ENCODE measurements around the gene TMEM169. TPM values are rescaled to one million over a fixed set of nuclear protein-coding genes. Genes with fewer than 3 reads are reported as not detected.

TMEM169 gene
- total and polyA plus RNA-seq, 9 of the 15 experiments (the other 6 are each of a cell fraction or from before 2014, with no cell fraction given), result 0.01 to 0.09 (median 0.04) TPM; not detected in 5

- TF ChIP-seq THRA (IDR thresholded peaks at IDR 0.05) (no peak), HIVEP1 (CRISPR knock-in tag; IDR thresholded peaks at IDR 0.05) (no peak), POLR2H (tag; IDR thresholded peaks at IDR 0.05; ENCODE audit: low read depth) (no peak), HMBOX1 (IDR thresholded peaks at IDR 0.05) (no peak), ZFP30 (CRISPR knock-in tag; IDR thresholded peaks at IDR 0.05; ENCODE audit: borderline replicate concordance) (no peak), ZNF449 (CRISPR knock-in tag; IDR thresholded peaks at IDR 0.05) (no peak), SLC30A9 (CRISPR knock-in tag; IDR thresholded peaks at IDR 0.05) (no peak)
Measured at GRCh38 chr2:216073773-216074172, 7.9 kb upstream of the TMEM169 start (continued).

- no peak overlapping the region for H3K4me2 ChIP-seq (ENCODE audit: insufficient read depth, low read length)
- no peak overlapping the region for H3K27ac ChIP-seq (ENCODE audit: extremely low read depth, low read depth, low read length)
- H3K4me3 ChIP-seq, result no peak overlapping the region
- in situ Hi-C loops (cut with MboI), result no loop called here
- DNase-seq (ENCODE audit: extremely low read depth in 1 of 4, low spot score in 3 of 4) (no peak), FAIRE-seq (no peak), ATAC-seq (no peak)
- no TSS peak for BruUV-seq (replicated peaks)
- no peaks in the 10 kb centered on the region for H3K27me3 ChIP-seq (ENCODE audit: control insufficient read depth in 2 of 2, insufficient read depth in 2 of 2, low read length in 2 of 2)
- H3K36me3 ChIP-seq (ENCODE audit: control insufficient read depth, insufficient read depth, low read length), result no peaks in the 10 kb centered on the region; the same call in 2 of the 3 replicates
- 57% methylated on average over 1 of the region's 1 CpG for WGBS (ENCODE audit: insufficient coverage, low coverage, missing lambda C conversion rate)
- H3K9me1 ChIP-seq (ENCODE audit: control insufficient read depth, insufficient read depth, low read length), result no peaks in the 10 kb centered on the region
- H3K9me3 ChIP-seq (replicated peaks; ENCODE audit: control insufficient read depth, insufficient read depth, low read depth, low read length), result no peaks in the 10 kb centered on the region
- POLR2A ChIA-PET, result no interaction called here
- H3K79me2 ChIP-seq (ENCODE audit: control insufficient read depth, insufficient read depth, low read length), result no peaks in the 10 kb centered on the region
- no peak overlapping the region for H3K9ac ChIP-seq (ENCODE audit: insufficient read depth in 1 of 2, low read depth in 2 of 2, low read length in 2 of 2)
- no peaks in the 10 kb centered on the region; a peak in 2 of 5 replicates for H3K4me1 ChIP-seq (replicated peaks in 1 of 2; ENCODE audit: control insufficient read depth in 2 of 2, insufficient read depth in 2 of 2, low read length in 2 of 2)
- CTCF ChIA-PET (ENCODE audit: low intra/inter-chr PET ratio), result no interaction called here
- no peaks in the 10 kb centered on the region for H4K20me1 ChIP-seq (replicated peaks; ENCODE audit: control insufficient read depth, insufficient read depth, low read length)
- intact Hi-C loops (cut with micrococcal nuclease), result loop anchor here (5.0 kb wide), 1 partner anchor 33 kb away; the partner anchor contains the start of gene XRCC5
- H2AFZ ChIP-seq (ENCODE audit: low read depth, low read length), result no peak overlapping the region
- no peak for TF ChIP-seq BRF2 (IDR thresholded peaks at IDR 0.05; ENCODE audit: borderline replicate concordance, insufficient read depth, insufficient read length)
- no peak for TF ChIP-seq ZNF592 (IDR thresholded peaks at IDR 0.05)
- TF ChIP-seq XRCC3 (IDR thresholded peaks at IDR 0.05), result no peak
Measured at GRCh38 chr2:216074380-216074779, 7.3 kb upstream of the TMEM169 start.

Data from K562 (cell line).